ENCODE measurements around the gene DOK1. TPM values are rescaled to one million over a fixed set of nuclear protein-coding genes. Genes with fewer than 3 reads are reported as not detected.
A peak's percentile ranks its signal among the peaks of the same experiment; 100 is the strongest.

Gene DOK1
- total RNA-seq, 2 experiments from 2014 or later: 15.0 to 16.6 TPM

GRCh38 chr2:74552914-74553811 is 1.4 kb upstream of the DOK1 start:
- ChIA-PET CTCF (interaction anchor here (1.0 to 1.4 kb wide), 2 partner anchors 9 to 14 kb away, joined by 3 to 7 read pairs; no protein-coding TSS in a partner anchor), POLR2A (interaction anchor here (0.6 to 2.7 kb wide), 4 partner anchors 13 to 71 kb away, joined by 4 to 11 read pairs (median 5); partner anchors contain the start of genes CCDC142 and TTC31)
- intact Hi-C loops (cut with micrococcal nuclease): no loop called here
- H3K9me3 Mint-ChIP-seq: no peaks in the 10 kb centered on the region
- H3K4me1 Mint-ChIP-seq (ENCODE audit: low read depth): peaks cover 15% of the 10 kb centered on the region
- ATAC-seq (no peak), DNase-seq (peak; percentile 20)
- peaks cover 31% of the 10 kb centered on the region for H3K27me3 Mint-ChIP-seq
- H3K4me3 Mint-ChIP-seq: peak overlapping the region; percentile 52
- H3K27ac Mint-ChIP-seq: peak overlapping the region; percentile 56
- TF ChIP-seq CTCF (IDR thresholded peaks at IDR 0.05): no peak
- H3K36me3 Mint-ChIP-seq (ENCODE audit: low read depth): peaks cover 7% of the 10 kb centered on the region

GRCh38 chr2:74554820-74555531 is 456 bp downstream of the DOK1 start:
- Mint-ChIP-seq H3K27me3 (peaks cover 23% of the 10 kb centered on the region), H3K4me1 (ENCODE audit: low read depth) (peaks cover 15% of the 10 kb centered on the region), H3K27ac (peak overlapping the region; percentile 90), H3K36me3 (ENCODE audit: low read depth) (peaks cover 7% of the 10 kb centered on the region), H3K9me3 (no peaks in the 10 kb centered on the region), H3K4me3 (peak overlapping the region; percentile 88)
- CTCF ChIA-PET: interaction anchor here (0.8 to 1.4 kb wide), 4 partner anchors 10 to 33 kb away, joined by 4 to 8 read pairs (median 4); no protein-coding TSS in a partner anchor
- peak; percentile 61 for ATAC-seq
- DNase-seq: peak; percentile 53
- intact Hi-C loops (cut with micrococcal nuclease): no loop called here
- POLR2A ChIA-PET: interaction anchor here (0.6 to 2.7 kb wide), 7 partner anchors 12 to 66 kb away, joined by 3 to 11 read pairs (median 4); no protein-coding TSS in a partner anchor
- no peak for TF ChIP-seq CTCF (IDR thresholded peaks at IDR 0.05)

GRCh38 chr2:74555610-74556103 is 1.1 kb downstream of the DOK1 start:
- ATAC-seq (no peak), DNase-seq (no peak)
- TF ChIP-seq CTCF (IDR thresholded peaks at IDR 0.05): no peak
- H3K27me3 Mint-ChIP-seq: peaks cover 19% of the 10 kb centered on the region
- POLR2A ChIA-PET: interaction anchor here (0.6 to 2.7 kb wide), 6 partner anchors 11 to 67 kb away, joined by 3 to 11 read pairs (median 4); no protein-coding TSS in a partner anchor
- peaks cover 7% of the 10 kb centered on the region for H3K36me3 Mint-ChIP-seq (ENCODE audit: low read depth)
- H3K4me3 Mint-ChIP-seq: peak overlapping the region; percentile 88
- intact Hi-C loops (cut with micrococcal nuclease): no loop called here
- CTCF ChIA-PET: interaction anchor here (0.8 to 1.4 kb wide), 4 partner anchors 11 to 33 kb away, joined by 4 to 8 read pairs (median 4); no protein-coding TSS in a partner anchor
- no peaks in the 10 kb centered on the region for H3K9me3 Mint-ChIP-seq
- H3K27ac Mint-ChIP-seq: peak overlapping the region; percentile 90
- H3K4me1 Mint-ChIP-seq (ENCODE audit: low read depth): peaks cover 19% of the 10 kb centered on the region

- ATAC-seq (no peak), DNase-seq (no peak)
- peak overlapping the region; percentile 88 for H3K4me3 Mint-ChIP-seq
- CTCF ChIA-PET: interaction anchor here (0.7 to 1.4 kb wide), 4 partner anchors 11 to 73 kb away, joined by 3 to 8 read pairs (median 4); partner anchors contain the start of genes CCDC142 and TTC31
- H3K27me3 Mint-ChIP-seq: peaks cover 19% of the 10 kb centered on the region
- TF ChIP-seq CTCF (IDR thresholded peaks at IDR 0.05): no peak
- H3K36me3 Mint-ChIP-seq (ENCODE audit: low read depth): peaks cover 7% of the 10 kb centered on the region
- POLR2A ChIA-PET: interaction anchor here (1.1 to 2.7 kb wide), 4 partner anchors 10 to 68 kb away, joined by 3 to 11 read pairs (median 6); no protein-coding TSS in a partner anchor
- H3K27ac Mint-ChIP-seq: no peak overlapping the region
- intact Hi-C loops (cut with micrococcal nuclease): no loop called here
- H3K9me3 Mint-ChIP-seq: no peaks in the 10 kb centered on the region
- H3K4me1 Mint-ChIP-seq (ENCODE audit: low read depth): peaks cover 20% of the 10 kb centered on the region
These were observed 1.6 kb downstream of the DOK1 start for GRCh38 chr2:74556159-74556558.
